Brain microvascular endothelial cell (primary cell): ENCODE data around the gene MATN1.

Experiments
- DNase-seq: peaks from one replicate; pipeline ENCODE4 v3.0.0-alpha.2; 2020
- H3K27ac ChIP-seq: fragments of 250-450 bp; sonication (Bioruptor Pico); 2 replicates; pipeline ENCODE4 v1.5.1; 2020; ENCODE audit warnings: mild to moderate bottlenecking, moderate library complexity
- H3K27me3 ChIP-seq: fragments of 250-450 bp; sonication (Bioruptor Pico); replicated peaks from 2 replicates; pipeline ENCODE4 v1.5.1; 2020; ENCODE audit warnings: mild to moderate bottlenecking
- H3K36me3 ChIP-seq: fragments of 250-450 bp; sonication (Bioruptor Pico); replicated peaks from 2 replicates; pipeline ENCODE4 v1.5.1; 2020; ENCODE audit warnings: mild to moderate bottlenecking
- H3K4me3 ChIP-seq: 2 replicates; pipeline ENCODE4 v1.5.1; 2011; ENCODE audit warnings: low read depth, mild to moderate bottlenecking, control low read depth, low read length, moderate library complexity
- in situ Hi-C: cut with HindIII; loops from 2 replicates; pipeline ENCODE4 v1.10.0; 2017; ENCODE audit warnings: low sequenced_read_pairs, low pct_ligation_motif_present
- TF ChIP-seq, protein P1 (sequence below): IDR thresholded peaks from 2 replicates; pipeline ENCODE4 v1.5.1; 2011; ENCODE audit warnings: low read depth, mild to moderate bottlenecking, moderate library complexity, low read length, control low read depth, inconsistent platforms; ENCODE audit errors: missing control alignments

The MATN1 gene

DNA sequence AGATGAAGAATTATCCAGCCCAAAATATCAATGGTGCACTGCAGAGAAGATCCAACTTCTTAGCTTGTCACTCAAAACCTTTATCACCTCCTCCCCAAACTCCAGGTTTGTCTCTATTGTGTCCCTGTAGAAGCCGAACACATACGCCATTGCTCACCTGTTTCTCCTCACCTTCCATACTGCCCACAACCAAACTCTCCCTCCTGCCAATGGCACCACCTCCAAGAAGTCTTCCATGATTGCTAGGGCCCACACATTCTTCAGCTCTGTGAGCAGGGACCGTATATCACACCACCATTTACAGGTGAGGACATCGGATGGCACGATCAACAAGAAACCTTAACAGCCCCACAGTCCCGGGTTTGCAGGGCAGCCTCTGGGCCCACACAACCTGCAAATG lies 31.9 kb upstream of the MATN1 start:
- no peak overlapping the region for H3K4me3 ChIP-seq
- in situ Hi-C loops = no loop called here
- H3K27ac ChIP-seq = no peak overlapping the region

DNA sequence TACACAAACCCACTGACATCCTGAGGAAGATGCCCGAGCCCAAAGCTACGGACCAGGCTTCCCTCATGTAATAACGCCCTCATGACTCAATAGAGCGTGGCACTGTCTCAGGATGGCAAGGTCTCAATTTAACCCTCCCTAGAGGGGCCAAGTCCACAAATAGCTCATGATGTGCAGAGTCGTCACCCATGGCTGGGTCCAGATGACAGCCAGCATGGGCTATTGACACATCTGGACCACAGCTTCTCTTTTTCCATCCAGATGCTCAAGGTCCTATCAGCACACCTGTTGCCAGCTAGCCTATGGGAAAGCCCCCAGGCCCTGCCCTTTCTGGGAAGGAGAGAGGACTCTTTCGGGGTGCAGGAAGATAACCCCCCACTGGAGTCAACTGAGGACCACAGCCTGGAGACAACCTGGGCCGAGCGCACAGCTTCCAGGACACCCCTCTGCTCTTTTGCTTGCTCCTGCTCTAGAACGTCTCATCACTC lies 31.3 kb upstream of the MATN1 start:
- no peak for DNase-seq
- no peaks in the 10 kb centered on the region for H3K36me3 ChIP-seq
- H3K4me3 ChIP-seq = no peak overlapping the region
- peaks cover 11% of the 10 kb centered on the region for H3K27me3 ChIP-seq
- in situ Hi-C loops = no loop called here
- TF ChIP-seq, protein P1, sequence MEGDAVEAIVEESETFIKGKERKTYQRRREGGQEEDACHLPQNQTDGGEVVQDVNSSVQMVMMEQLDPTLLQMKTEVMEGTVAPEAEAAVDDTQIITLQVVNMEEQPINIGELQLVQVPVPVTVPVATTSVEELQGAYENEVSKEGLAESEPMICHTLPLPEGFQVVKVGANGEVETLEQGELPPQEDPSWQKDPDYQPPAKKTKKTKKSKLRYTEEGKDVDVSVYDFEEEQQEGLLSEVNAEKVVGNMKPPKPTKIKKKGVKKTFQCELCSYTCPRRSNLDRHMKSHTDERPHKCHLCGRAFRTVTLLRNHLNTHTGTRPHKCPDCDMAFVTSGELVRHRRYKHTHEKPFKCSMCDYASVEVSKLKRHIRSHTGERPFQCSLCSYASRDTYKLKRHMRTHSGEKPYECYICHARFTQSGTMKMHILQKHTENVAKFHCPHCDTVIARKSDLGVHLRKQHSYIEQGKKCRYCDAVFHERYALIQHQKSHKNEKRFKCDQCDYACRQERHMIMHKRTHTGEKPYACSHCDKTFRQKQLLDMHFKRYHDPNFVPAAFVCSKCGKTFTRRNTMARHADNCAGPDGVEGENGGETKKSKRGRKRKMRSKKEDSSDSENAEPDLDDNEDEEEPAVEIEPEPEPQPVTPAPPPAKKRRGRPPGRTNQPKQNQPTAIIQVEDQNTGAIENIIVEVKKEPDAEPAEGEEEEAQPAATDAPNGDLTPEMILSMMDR = no peak
- no peak overlapping the region for H3K27ac ChIP-seq

More for the DNA sequence above, 31.9 kb upstream of the MATN1 start:
- DNase-seq = no peak
- Histone ChIP-seq H3K36me3 (no peaks in the 10 kb centered on the region), H3K27me3 (peaks cover 11% of the 10 kb centered on the region)
- TF ChIP-seq, protein P1 = no peak

DNA sequence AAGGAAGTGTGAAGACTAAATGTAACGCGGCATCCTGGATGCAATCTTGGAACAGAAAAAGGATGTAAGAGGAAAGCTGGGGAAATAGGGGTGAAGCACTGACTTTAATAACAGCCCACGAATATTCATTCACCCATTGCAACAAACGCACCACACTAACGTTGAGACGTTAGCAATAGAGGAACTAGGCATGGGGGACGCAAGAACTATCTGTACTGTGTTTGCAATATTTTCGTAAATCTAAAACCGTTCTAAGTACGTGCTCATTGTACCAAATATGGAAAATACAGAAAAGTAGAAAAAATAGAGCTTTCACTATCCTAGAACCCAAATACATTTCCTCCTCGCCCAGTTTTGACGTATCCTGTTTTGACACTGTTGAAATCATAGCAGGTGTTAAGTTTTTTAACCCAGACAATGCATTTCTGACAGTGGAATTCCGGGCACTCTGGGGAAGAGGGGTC lies 30.3 kb upstream of the MATN1 start:
- H3K36me3 ChIP-seq = no peaks in the 10 kb centered on the region
- TF ChIP-seq, protein P1 = no peak
- DNase-seq = no peak
- in situ Hi-C loops = no loop called here
- peaks cover 11% of the 10 kb centered on the region for H3K27me3 ChIP-seq
- no peak overlapping the region for H3K4me3 ChIP-seq
- H3K27ac ChIP-seq = no peak overlapping the region

DNA sequence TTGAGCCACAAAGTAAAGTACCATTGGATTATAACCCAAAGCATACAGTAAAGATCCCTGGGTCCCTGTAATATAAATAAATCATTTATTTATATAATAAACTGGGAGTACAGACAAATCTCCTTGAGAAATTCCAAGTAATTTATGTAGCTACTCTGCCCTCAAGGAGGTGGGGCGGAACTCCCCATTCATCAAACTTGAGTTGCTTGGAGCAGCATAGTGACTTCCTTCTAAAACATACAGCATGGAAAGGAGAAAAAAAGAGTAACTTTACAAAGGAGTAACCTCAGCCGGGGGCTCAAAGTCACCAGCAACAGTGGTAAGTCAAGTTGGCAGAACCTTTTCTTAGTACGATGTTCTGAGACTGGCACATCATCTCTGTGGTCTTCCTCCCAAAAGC lies 29.7 kb upstream of the MATN1 start:
- no peak overlapping the region for H3K27ac ChIP-seq

DNA sequence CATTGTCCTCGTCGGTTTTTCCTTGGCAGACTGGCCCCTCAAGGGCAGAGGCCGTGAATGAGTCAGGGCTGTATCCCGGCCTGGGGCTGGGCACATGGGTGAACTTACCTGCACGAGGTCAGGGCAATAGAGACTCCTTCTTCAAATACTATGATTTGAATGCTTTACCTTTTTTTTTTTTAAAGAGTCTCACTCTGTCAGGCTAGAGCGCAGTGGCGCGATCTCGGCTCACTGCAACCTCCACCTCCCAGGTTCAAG lies 29.2 kb upstream of the MATN1 start:
- no peak overlapping the region for H3K27ac ChIP-seq
- DNase-seq = no peak
- no peaks in the 10 kb centered on the region for H3K36me3 ChIP-seq
- TF ChIP-seq, protein P1 = no peak
- H3K4me3 ChIP-seq = no peak overlapping the region
- in situ Hi-C loops = no loop called here
- peaks cover 13% of the 10 kb centered on the region for H3K27me3 ChIP-seq

More for the DNA sequence above, 29.7 kb upstream of the MATN1 start:
- H3K27me3 ChIP-seq = peaks cover 11% of the 10 kb centered on the region
- DNase-seq = no peak
- no peak overlapping the region for H3K4me3 ChIP-seq
- in situ Hi-C loops = no loop called here
- no peaks in the 10 kb centered on the region for H3K36me3 ChIP-seq
- TF ChIP-seq, protein P1 = no peak

DNA sequence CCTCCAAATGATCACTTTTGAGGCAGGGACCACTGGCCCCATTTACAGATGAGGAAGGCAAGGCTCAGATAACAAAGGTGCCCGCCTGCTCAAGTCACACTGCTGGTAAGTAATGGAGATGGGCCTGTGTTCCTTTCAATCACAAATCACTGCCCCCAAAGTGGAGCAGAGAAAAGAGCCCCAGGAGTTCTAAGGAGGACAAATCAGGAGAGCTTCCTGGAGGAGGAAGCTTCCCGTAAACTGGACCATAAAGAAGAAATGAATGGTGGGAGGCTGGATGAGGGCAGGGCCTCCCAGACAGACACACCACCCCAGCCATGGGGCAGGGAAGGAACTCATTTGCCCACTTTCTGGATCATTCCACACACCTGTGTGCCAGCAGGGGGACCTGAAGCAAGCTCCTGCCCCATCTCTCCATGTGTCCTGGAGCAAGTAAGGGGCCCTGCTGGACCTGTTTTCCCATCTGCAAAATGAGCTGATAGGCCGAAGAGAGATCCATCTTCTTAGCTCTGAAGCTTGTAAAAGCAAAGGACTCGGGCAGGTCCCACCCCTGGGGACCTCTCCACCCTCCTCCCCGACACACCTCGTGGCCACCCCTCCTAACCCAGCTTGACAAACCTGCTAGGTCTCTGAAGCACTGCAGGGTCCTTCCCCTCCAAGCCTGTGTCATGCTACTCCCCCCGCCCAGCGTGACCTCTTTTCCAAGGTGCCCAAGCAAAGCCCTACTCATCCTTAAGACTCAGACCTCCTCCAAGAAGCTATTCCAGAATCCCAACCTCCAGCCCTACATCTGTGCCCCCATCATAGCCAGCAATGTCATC lies 28.7 kb upstream of the MATN1 start:
- DNase-seq = no peak
- in situ Hi-C loops = no loop called here
- TF ChIP-seq, protein P1 = no peak
- Histone ChIP-seq H3K36me3 (no peaks in the 10 kb centered on the region), H3K4me3 (no peak overlapping the region), H3K27ac (no peak overlapping the region), H3K27me3 (peaks cover 16% of the 10 kb centered on the region)
